ENCODE measurements around the gene OPN5.

GRCh38 chr6:47766445-47766844 is 15.4 kb upstream of the OPN5 start:
- TF ChIP-seq ELF4 (IDR thresholded peaks at IDR 0.05) (no peak), TARDBP (IDR thresholded peaks at IDR 0.05) (no peak), FOXA1 (IDR thresholded peaks at IDR 0.05) (no peak), LEF1 (IDR thresholded peaks at IDR 0.05; ENCODE audit: borderline replicate concordance) (no peak), BHLHE40 (IDR thresholded peaks at IDR 0.05; ENCODE audit: borderline replicate concordance) (no peak), SP1 (IDR thresholded peaks at IDR 0.05) (no peak), ARNT (IDR thresholded peaks at IDR 0.05) (no peak), HDGF (IDR thresholded peaks at IDR 0.05; ENCODE audit: borderline replicate concordance) (no peak), SUZ12 (IDR thresholded peaks at IDR 0.05) (no peak), CTBP1 (IDR thresholded peaks at IDR 0.05; ENCODE audit: borderline replicate concordance) (no peak), NFRKB (IDR thresholded peaks at IDR 0.05) (no peak)

Data from HEK293T (cell line).